ENCODE results near the gene CLIC3.
"Not testable (repeated sequence)": the region's sequence is repeated elsewhere in the genome, so short reads cannot be mapped to it uniquely, and the experiment has no call there.

Gene CLIC3

DNA sequence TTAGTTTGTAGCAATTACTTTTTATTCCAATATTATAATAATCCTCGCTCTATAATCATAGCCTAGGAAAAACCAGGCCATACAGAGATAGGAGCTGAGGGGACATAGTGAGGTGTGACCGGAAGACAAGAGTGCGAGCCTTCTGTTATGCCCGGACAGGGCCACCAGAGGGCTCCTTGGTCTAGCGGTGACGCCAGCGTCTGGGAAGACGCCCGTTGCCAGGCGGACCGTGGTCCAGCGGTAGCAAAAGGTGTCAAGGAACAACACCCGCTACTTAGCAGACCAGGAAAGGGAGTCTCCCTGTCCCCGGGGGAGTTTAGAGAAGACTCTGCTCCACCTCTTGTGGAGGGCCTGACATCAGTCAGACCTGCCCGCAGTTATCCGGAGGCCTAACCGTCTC lies 7.9 kb upstream of the CLIC3 start:
- FAIRE-seq, result not testable (repeated sequence)

DNA sequence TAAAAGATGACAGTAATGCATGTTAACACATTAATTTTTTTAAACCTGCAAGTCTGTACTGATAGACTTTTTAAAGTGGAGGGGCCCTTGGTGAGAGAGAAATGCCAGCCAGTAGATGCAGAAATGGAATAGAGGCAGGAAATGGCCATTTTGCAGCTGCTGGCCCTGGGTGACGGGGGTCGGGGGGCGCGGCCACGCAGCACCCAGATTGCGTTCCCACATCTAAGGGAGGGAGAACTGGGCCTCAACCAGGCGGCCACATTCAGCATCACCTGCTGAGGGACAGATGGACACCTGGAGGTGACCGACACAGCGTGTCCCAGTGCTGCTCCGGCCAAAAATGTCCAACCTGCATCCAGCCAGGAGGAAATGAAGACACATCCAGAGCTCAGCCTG lies 6.3 kb upstream of the CLIC3 start:
- no peak for FAIRE-seq
- no peak for DNase-seq (ENCODE audit: low spot score)

More for the DNA sequence above, 7.9 kb upstream of the CLIC3 start:
- not testable (repeated sequence) for DNase-seq (ENCODE audit: low spot score)

DNA sequence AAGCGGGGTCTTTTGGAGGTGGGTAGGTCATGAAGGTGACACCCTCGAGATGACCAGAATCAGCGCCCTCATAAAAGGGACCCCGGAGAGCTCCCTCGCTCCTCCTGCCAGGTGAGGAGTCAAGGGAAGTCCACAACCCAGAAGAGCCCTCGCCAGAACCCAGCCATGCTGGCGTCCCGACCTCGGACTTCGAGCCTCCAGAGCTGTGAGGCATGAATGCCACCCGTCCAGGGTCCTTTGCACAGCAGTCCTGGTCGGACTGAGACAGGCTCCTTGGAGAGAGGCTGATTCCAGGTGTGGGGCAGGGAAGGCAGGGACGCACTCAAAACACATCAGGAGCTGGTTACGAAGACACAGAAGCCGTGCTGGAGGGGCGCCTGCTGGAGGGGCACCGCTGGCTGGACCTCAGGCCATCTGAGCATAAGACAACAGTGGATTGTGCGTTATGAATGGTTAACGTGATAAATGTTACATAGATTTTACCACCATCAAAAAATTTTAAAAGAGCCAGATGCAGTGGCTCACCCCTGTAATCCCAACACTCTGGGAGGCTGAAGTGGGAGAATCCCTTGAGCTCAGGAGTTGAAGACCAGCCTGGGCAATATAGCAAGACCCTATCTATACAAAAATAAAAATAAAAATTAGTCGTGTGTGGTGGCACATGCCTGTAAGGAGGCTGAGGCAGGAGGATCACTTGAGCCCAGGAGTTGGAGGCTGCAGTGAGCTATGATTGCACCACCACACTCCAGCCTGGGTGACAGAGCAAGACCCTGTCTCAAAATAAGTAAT lies 5.7 kb upstream of the CLIC3 start:
- DNase-seq (ENCODE audit: low spot score) (no peak), FAIRE-seq (no peak)

DNA sequence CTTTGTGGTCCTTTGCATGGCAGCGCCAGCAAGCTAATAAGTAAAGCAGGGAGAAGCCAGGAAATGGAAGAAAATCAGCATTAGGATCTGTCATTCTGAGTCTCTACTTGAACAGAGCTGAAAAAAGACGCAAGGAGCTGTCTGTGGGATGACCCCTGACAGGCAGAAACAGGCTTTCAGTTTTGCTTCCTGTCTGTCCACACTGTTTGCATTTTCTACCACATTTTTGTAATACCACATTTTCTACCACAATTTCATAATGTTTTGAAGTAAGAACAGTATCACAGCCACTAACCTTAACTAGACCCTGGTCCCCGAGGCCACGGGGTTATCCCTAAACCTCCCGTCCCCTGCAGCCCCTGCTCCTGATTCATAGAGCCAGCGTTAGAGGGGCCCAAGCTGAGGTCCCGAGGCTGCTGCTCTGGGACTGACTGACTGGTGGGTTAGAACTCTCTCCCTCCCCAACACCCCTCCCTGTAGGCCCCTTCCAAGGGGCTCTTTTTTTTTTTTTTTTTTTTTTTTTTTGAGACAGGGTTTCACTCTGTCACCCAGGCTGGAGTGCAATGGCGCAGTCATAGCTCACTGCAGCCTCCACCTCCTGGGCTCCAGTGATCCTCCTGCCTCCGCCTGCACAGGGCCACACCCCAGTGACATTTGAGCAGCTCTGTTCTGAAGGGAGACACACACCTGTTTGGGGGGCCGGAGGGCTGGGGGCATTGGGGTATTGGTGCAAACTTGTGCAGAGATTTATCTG lies 4.0 kb upstream of the CLIC3 start:
- no peak for FAIRE-seq
- DNase-seq (ENCODE audit: low spot score), result no peak

DNA sequence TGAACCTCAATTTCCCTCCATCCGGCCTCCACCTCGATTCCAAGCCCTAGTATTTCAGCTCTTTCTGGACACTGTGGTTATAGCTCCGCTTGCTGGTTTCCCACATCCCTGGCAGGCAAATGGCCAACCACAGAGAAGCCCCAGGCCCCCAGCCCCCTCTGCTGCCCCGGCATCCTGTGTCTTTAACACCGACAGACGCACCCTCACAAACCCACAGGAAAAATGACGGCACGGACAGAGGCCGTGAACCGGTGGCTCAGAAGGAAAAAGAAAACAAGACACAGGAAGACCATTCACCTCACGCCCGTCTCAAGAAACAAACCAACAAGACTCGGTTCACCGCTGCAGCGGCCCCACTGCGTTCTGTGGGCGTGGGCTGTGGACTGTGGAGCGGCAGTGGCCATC lies 1.5 kb upstream of the CLIC3 start:
- DNase-seq (ENCODE audit: low spot score) (no peak), FAIRE-seq (no peak)

DNA sequence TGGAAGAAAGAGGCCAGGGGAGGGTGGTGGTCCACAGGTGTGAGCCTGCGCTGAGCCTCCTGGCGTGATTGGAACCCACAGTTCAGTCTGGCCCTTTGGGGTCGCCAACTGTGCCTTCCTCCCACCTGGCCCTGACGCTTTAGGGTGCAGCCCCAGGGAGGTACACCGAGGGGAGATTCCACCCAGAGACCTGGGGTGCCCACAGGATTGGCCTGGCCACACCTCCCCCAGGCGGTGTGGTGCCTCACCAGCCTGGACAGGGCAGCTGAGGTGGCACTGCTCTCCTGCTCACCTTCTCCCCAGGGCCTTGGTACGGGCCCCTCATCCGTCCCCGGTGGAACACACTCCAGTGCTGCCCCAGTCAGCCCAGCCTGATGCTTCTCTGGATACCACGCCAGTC lies 1.0 kb upstream of the CLIC3 start:
- FAIRE-seq (no peak), DNase-seq (ENCODE audit: low spot score) (no peak)

DNA sequence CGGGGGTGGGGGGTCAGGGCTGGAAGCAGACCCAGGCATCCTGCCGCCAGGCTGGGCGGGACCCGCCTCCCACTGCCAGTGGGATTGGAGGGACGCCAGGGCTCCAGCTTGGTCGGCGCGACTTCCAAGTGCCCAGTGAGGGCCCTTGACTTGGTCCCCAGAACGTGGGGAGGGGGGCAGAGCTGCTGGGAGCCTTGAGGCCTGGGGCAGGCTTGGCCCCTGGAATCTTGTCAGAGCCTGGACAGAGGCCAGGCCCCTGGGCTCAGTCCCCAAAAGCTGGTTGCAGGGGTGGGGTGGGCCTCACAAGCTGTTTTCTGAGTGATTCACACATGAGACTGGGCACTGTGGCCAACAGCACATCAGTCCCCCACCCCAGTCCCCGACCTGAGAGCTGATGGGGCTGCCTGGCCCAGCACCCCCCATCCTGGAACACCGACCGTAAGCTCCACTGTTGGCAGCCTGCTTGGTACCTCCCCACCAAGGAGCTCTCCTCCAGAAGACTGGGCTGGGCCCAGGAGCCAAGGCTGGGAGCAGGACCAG lies 526 bp downstream of the CLIC3 start:
- FAIRE-seq, result no peak

DNA sequence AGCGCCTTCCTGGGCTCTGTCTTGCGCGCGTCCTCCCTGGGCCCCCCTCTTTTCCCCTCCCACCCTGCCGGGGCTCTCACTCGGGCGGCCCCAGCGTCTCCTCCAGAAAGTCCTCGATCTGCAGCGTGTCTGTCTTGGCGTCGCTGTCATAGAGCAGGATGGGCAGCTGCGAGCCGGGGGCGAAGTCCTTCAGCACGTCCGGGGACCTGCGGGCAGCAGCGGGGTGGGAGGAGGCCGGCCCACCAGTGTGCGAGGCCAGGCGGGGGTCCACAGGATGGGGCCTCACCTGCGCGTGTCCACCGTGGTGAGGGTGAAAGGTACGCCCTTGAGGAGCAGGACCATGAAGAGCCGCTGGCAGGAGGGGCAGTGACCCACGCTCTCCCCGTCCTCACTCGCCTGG lies 1.0 kb downstream of the CLIC3 start:
- DNase-seq (ENCODE audit: low spot score), result no peak
- no peak for FAIRE-seq

More for the DNA sequence above, 526 bp downstream of the CLIC3 start:
- DNase-seq (ENCODE audit: low spot score), result no peak

DNA sequence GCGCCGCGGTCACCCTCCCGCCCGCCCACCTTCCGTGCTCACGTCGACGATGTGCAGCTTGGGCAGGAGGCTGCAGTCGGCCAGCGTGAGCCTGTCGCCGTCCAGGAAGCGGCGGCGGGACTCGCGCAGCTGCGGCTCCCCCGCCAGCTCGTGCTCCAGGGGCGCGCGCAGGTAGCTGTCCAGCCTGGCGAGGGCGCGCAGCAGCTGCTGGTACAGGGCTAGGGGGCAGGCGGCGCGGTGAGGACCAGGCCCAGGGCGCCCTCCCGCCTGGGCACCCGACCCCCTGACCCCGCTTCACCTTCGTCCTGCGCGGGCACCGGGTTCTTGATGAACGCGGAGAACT lies 1.5 kb downstream of the CLIC3 start:
- DNase-seq (ENCODE audit: low spot score), result no peak
- no peak for FAIRE-seq

DNA sequence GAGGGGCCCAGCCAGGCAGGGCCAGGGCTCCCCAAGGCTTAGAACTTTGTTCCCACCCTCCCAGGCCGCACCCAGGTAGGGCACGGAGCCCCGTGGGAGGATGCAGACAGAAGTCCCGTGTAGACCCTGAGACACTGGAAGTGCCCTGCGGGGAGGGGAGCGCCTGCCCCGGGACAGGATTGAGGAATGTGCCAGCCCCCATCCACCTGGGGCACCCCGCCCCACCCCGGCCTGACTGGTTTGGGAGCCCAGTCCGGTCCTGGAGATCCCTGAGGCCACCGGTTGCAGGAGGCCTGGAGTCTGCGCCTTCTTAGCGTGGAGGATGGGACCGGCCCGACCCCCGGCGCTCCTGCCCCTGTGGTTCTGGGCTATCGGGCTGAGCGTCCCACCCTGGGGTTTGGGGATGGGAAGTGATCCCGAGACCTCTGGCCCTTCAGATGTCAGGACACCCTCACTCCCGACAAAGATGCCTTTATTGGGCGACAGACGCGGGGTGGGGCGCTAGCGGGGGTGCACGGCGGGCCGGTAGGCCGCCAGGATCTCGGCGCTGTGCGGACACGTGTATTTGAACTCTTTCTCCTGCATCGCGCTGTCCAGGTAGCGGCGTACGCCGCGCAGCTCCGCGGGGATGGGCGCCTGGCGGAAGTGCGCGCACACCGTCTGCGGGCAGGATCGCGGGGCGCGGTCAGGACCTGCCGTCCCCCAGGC lies 2.0 kb downstream of the CLIC3 start:
- DNase-seq (ENCODE audit: low spot score) (no peak), FAIRE-seq (no peak)

DNA sequence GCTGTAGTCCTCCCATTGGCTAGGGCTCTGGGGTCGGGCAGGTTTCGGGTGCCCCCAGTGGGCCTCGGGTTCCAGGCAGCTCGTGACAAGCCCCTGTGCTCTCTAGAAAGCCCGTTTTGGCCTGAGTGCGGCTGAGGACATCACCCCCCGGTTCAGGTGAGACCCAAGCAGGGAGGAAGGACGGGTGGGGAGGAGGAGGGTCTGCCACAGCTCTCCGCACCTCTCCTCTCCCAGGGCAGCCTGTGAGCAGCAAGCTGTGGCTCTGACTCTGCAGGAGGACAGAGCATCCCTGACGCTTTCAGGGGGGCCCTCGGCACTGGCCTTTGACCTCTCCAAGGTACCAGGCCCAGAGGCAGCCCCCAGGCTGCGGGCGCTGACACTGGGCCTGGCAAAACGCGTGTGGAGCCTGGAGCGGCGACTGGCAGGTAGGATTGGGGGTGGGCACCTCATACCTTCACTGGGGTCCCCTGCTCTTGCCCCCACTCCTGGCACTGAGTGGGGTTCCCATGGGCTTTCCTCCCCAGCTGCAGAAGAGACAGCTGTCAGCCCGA lies 3.5 kb downstream of the CLIC3 start:
- FAIRE-seq (no peak), DNase-seq (ENCODE audit: low spot score) (no peak)

DNA sequence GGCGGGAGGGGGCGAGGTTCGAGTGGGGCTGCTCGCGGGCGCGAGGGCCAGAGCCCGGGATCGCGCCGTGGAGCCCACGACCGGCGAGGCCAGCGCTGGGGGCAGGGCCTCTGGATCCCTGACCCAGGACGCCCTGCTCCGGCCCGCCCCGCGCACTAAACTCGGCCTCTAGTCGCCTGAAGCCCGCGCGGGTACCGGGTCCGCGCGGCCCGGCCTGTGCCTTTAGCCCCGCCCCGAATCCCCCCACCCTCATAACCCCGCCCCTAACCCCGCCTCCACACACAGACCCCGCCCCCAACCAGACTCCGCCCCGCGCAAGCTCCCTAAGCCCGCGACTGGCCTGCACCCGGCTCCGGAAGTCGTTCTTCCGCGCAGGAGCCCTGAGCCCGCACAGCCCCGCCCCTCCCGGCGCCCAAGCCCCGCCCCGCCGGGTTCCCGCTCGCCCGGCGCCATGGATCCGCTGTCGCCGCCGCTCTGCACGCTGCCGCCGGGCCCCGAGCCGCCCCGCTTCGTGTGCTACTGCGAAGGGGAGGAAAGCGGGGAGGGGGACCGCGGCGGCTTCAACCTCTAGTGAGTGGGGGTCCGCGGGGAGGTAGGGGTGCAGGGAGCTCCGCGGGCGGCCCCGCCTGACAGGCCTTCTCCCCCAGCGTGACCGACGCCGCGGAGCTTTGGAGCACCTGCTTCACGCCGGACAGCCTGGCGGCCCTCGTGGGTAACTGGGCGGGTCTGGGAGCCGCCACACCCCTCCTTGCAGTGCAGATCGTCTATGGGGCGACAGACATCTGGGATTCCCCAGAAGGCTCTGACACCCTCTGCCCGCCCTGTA lies 4.2 kb downstream of the CLIC3 start, which contains the start of gene PAXX:
Gene PAXX (plus strand): TSS at position 430 of the 826 bp plus-strand sequence. CDS start 22 bp downstream, at position 452.
- FAIRE-seq, result no peak

DNA sequence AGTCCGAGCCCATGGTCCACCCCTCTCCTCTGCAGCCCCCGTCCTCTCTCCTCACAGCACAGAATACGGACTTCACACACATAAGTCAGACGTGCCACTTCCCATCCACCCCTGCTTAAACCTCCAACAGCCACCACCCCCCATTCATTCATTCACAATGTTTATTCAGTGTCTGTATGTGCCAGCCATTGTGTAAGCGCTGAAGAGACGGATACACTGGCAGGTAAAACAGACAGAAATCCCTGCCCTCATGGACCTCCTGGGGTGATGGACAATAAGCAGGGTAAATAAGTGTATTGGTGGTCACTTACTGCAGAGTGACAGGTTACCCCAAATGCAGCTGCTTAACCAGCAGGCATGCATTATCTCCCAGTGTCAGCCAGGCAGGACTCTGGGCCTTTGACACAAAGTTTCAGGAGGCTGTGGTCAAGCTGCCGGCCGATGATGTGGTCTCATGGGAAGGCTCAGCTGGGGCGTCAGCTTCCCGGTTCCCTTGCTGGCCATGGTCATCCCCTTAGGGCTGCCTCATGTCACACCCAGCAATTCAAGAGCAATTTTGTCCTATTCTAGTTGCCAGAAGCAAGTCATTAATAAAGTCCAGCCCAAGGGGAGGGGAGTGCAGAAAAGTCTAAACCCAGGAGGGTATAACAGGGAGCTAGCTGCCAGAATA lies 6.0 kb downstream of the CLIC3 start:
- DNase-seq (ENCODE audit: low spot score), result no peak

More for the DNA sequence above, 4.2 kb downstream of the CLIC3 start, which contains the start of gene PAXX:
- peak; percentile 86 for DNase-seq (ENCODE audit: low spot score)

DNA sequence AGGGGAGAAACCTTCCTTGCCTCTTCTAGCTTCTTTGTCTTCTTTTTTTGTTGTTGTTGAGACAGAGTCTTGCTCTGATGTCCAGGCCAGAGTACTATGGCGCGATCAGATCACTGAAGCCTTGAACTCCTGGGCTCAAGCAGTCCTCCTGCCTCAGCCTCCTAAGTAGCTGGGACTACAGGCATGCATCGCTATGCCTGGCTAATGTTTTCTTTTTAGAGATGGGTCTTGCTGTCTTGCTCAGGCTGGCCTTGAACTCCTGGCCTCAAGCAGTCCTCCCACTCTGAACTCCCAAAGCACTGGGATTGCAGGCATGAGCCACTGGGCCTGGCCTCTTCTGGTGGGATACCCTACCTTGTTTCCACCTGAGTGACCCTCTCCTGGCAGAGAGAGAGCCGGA lies 7.5 kb downstream of the CLIC3 start:
- FAIRE-seq (no peak), DNase-seq (ENCODE audit: low spot score) (no peak)

More for the DNA sequence above, 6.0 kb downstream of the CLIC3 start:
- FAIRE-seq, result no peak

DNA sequence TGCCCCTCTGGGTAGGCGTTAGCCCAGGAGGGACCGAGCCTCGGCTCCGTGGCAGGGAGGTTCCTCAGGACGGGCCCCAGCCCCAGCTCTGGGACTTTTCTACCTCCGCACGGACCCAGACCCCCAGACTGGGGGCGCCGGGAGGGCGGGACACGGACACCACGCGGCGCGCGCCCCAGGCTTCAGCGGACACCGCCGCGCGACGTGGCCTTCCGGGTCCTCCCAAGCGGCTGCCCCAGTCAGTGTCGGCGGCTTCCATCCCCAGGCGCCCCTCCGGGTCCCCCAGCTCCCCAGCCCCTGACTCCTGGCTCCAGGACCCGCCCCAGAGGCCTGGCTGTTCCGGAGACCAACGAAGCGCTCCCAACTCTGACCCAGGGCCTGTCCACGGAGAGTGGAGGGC lies 10.5 kb downstream of the CLIC3 start:
- DNase-seq (ENCODE audit: low spot score) (no peak), FAIRE-seq (no peak)

DNA sequence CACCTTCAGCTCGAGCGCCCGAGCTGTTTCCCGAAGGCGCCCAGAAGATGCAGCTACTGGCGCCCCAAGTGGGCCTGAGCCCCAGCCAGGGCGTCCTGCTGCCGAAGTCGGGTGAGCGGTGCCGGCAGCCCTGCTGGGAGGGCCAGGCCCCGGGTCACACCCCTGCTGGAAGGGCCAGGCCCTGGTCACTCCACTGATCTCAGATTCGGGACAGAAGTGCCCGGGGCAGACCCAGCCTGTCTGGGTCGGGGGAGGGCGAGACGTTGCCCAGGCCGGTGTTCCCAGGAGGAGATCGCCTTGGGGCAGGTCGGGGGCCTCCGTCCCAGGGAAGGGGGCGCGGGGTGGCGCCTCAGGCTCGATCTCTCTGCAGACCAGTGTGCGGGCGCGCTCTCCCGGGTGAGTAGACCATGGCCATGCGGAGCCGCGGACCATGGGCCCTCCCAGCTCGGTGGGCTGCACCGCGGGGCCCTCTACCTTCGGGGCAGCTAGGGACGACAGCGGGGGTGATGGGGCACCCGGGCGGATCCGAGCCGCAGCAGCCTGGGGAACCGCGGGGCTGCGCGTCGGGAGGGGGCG lies 11.3 kb downstream of the CLIC3 start:
- FAIRE-seq, result no peak
- DNase-seq (ENCODE audit: low spot score), result no peak

DNA sequence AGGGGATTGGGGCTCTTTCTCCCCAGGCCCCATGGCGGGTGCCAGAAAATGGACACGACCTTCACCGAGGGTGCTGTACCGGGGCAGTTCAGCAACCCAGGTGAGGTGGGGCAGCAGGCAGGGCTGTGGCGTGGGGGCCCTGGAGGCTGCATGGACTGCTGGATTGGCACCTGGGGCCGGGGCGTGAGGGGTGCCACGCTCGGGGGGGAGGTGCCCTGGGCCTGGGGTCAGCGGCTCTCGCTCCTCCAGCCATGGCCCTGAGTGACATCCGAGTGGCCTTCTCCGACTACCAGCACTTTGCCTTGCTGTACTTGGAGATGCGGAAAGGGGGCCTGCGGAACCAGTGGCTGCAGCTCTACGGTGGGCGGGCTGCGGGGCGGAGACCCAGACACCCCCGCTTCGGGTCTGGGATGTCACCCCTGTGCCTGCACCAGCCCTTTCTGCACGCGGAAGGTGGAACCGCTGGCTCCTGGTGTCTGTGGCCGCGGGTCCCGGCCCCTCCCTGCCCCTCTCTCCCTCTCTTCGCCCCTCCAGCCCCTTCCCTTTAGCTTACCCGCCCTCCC lies 11.8 kb downstream of the CLIC3 start:
- DNase-seq (ENCODE audit: low spot score), result no peak
- FAIRE-seq, result no peak

DNA sequence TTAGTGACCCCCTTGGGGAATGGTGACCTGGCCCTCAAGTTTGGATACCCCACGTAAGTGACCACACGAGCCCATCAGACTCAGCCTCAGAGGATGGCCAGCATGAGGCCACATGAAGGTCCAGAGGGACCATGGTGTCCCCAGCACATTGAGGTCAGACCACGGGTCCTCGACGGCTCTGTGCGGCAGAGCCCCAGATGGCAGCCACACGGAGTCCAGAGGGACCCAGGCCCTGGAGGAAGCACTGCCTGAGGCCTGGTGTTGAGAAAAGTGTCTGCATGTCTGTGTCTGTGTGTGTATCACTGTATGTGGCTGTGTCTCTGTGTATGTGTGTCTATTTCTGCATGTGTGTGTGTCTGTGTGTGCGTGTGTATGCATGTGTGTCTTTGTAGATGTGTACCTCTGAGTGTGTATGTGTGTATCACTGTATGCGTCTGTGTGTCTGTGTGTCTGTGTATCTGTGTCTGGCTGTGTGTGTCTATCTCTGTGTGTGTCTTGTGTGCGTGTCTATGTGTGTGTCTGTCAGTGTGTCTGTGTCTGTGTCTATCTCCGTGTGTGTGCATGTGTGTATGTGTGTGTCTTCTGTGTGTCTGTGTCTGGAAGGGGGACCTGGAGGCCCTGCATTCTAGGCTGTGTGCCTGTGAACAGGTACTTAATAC lies 12.6 kb downstream of the CLIC3 start:
- FAIRE-seq, result no peak
- no peak for DNase-seq (ENCODE audit: low spot score)

DNA sequence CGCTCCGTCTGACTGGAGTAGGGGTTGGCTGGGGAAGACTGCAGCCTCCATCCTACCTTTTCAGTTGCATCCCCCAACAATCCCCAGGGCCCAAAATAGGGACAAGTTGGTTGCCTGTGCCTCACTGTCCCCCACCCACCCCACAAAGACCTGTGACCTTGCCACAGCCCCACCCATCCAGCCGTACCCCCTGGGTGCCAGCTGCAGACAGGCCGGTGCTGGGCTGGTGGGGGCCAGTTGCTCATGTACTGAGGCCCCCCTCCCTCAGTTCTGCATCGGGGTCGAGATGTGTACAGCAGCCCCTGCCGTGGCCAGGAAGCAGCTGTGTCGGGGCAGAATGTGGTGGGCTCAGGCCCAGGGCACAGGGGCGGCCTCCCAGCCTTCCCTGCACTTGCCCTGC lies 13.2 kb downstream of the CLIC3 start:
- DNase-seq (ENCODE audit: low spot score) (no peak), FAIRE-seq (no peak)

All from RCC 7860 (cell line).